ENCODE results near the gene DLST.

GRCh38 chr14:74902941-74903705, 21.4 kb downstream of the DLST start:
- TF ChIP-seq EZH2 (IDR thresholded peaks at IDR 0.05) (no peak), CTCF (IDR thresholded peaks at IDR 0.05) (no peak), EZH2phosphoT487 (IDR thresholded peaks at IDR 0.05) (no peak)
